HG03571 (cell line): ENCODE measurements around the gene CAMTA1.

ENCODE experiments used
- ATAC-seq: cut with Tn5 transposase; IDR thresholded peaks from one replicate; pipeline ENCODE4 v1.9.1; 2021; ENCODE audit not compliant: unreplicated experiment

The CAMTA1 gene

DNA sequence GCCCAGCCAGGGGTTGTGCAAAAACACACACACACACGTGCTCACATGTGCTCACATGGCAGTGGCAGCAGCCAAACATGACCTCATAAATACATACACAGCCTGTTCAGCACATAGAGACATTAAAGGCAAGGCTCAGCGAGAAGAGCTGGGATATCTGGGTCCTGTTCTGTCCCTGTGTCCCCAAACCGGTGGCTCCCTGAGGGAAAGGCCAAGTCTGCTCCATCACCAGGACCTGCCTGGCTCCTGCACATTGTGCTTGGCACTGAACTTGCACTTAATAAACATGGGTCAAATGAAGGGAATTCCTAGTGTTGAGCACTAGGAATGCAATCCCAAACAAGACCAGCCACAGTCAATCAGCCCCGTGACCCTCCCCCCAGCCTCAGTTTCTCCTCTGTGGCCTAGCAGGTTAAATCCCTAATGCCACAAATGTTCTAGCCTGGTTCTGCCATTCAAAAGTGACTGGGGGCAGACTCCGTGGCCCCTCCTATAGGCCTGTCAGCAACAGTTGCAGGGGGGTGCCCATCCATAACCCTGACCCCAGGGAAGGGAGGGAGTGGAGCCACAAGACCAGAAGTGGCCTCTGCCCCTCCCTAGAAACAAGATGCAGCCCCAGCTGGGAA is 825.0 kb downstream of the CAMTA1 start:
- no peak for ATAC-seq

- no peak for ATAC-seq
These were observed 825.7 kb downstream of the CAMTA1 start for GRCh38 chr1:7610936-7611335.

GRCh38 chr1:7611421-7612010 is 826.3 kb downstream of the CAMTA1 start:
- ATAC-seq, result no peak

DNA sequence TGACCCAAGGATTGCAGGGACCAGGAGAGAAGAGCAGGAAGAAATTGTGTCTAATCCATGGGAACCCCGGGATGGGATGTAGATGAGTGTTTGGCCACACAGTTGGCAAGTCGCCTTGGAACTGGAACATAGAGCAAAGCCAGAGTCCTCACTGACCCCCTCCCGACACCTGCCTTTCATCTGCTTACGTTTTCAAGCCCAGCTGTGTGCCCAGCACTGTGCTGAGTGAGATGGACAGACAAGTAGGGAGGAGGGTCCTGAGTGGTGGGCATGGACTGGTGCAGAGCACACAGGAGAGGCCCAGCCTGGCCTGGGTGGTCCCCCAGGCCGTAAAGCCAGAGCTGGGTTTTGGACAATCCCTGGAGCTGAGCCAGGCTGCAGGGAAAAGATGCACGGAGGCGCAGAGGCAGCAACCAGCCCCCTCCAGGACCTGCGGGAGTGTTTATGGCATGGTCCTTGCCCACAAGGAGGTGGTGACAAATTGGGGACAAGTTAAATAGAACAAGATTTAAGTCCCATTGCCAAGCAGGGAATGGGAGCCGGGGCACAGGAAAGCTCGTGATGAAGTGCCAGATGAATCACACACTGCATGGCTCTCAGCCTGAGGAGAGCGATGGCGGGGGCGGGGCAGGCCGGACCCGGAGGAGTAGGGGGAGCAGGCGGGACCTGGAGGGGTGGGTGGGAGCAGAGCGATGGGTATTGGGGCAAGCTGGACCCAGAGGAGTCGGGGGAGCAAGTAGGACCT is 828.0 kb downstream of the CAMTA1 start:
- ATAC-seq, result no peak

- ATAC-seq, result no peak
These were observed 828.6 kb downstream of the CAMTA1 start for GRCh38 chr1:7613851-7614205.

DNA sequence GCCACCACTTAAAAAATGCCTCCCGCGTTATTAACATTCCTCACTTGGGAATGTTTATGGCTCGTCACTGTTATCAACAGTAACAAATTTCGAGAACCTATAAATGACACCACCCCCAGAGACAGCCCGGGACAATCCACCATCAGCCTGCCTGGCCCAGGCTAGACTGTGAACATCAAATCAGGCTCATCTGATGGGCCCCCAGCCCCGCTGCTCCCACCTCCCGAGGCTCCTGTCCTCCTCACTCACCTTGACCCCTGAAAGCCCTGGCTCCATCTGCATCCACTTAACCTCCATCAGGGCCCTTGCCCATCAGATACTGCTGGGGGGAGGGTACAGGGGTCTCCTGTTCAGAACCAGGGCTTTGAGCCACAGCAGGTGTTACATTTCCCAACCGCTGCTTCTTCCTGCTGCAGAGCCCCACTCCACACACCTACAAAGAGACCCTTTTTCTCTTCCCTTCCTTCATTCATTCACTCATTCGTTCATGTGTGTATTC is 829.4 kb downstream of the CAMTA1 start:
- ATAC-seq, result no peak

DNA sequence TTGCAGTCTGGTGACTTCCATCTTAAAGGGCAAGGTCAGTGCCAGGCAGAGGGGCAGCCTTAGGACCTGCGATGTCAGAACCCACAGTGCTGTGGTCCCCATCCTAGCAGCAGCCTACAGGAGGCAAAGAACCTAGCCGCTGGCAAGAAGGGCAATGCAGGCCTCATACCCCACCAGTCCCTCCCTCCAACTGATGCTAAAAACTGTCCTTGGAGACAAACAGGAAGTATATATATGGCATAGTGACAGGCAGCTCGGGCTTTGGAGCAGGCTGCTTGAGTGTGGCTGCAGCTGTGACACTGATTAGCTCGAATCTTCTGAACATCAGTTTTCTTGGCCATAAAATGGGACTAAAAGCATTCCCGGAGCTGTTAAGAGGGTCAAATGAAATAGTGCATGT is 829.9 kb downstream of the CAMTA1 start:
- ATAC-seq, result no peak

DNA sequence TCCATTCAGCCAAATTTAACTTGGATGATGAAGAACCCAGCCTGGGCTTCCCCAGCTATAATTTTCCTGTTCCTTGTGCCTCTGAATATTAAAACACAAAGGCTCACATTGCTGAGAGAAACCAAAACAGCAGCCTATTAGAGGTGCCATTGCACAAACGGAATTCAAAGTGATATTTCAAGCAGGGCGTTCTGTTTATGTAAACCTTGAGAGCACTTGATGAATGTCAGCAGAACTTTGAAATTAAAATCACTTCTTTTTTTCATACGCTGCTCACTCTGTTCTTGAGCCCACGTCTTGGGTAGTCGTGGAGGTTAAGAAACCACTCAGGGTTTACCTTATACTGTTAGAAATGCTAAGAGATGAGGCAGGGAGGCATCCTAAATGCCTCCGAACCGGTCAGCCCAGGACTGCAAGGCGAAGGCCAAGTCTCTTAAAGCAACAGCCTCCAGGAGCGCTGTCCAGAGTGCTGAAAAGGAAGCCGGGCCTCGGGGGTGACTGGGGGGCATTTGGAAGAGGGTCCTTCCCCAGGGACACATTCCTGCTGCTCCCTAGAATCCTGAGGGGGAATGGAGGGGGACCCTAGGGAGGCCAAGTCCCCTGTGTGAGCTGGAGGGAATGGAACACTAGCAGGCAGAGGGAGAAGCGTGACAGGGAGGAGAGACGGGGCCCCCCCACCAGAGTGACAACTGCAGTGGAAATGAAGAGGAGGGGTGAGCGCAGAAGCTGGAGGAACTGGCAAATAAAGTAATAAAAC is 831.0 kb downstream of the CAMTA1 start:
- no peak for ATAC-seq

DNA sequence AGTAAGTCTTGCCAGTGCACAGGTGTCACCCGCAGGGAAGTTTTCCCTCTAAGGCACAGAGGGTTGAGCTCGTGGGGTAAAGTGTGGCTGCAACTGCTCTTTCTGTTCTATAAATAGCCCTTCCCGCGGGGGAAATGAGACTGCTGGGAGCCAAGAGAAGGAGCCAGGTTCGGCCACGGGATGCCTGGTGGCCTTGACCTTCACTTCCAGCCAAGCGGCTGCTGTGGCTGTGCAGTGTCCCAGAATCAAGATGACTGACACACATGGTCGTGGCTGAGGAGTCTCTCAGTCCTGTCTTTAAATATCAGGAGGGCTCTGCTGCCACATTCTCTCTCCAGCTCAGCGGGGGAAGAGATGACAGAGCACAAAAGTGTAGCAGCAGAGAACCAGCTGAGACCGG is 831.7 kb downstream of the CAMTA1 start:
- ATAC-seq, result no peak

DNA sequence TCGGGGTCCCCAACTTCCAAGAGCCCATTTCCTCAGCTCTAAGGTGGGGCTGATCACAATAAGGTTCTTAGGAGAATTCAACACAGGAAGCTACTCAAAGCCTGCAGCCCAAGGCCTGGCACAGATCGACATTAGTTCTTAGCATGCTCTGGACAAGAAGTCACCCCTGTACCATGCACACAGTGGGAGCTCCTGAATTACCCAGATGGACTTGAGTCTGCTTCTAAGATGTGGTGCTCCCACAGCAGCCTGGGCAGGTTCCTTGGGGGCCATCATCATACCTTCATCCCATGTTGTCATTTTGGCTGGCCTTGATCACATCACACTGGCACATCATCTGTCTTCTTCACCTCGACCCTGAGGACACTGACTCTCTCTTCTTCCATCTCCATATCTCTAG is 832.6 kb downstream of the CAMTA1 start:
- no peak for ATAC-seq

GRCh38 chr1:7620196-7620595 is 834.9 kb downstream of the CAMTA1 start:
- ATAC-seq, result no peak

- no peak for ATAC-seq
These were observed 836.3 kb downstream of the CAMTA1 start for GRCh38 chr1:7621334-7622219.

GRCh38 chr1:7623842-7624241 is 838.6 kb downstream of the CAMTA1 start:
- ATAC-seq, result no peak

DNA sequence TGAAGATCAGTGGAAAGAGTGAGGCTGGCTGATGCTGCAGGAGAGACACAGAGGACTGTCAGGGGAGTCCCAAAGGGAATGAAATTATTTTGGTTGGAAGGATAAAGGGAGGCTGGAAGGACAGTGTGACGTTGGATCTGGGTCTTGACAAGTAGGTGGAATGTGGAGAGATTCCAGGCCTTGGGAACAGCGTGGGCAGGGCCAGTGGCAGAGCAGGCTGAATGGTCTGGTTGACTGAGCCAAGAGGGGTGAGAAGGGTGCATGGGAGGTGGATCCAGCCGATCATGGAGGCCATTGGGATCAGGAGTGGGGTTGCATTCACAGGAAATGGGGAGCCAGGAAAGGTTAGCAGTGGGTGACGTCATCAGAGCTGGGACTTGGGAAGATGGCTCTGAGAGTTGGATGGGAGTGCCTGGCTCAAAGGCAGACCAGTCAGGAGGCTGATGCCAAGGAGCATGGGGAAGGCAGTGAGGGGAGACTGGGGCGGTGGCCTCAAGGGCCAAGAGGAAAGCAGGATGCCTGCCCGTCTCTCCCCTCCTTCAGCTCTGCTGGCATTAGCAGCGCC is 839.6 kb downstream of the CAMTA1 start:
- ATAC-seq, result no peak

GRCh38 chr1:7625401-7625800 is 840.1 kb downstream of the CAMTA1 start:
- no peak for ATAC-seq

DNA sequence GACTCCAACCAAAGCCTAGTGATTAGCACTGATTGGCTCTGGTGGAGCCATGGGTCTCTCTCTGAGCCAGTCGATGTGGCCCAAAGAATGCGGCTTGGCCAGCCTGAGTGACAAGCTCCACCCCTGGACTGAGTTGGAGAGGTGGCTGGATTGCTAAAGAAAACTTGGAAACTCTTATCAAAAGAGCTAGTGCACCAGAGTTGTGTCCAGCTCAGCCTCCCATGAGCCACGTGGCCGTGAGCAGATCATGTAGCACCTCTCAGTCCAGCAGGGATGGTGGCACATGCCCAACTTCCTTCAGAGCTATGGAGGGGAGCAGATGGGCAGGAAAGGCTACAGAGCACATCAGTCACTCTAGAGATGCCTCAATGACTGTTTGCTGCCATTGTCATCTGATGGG is 843.0 kb downstream of the CAMTA1 start:
- no peak for ATAC-seq

GRCh38 chr1:7629011-7629410 is 843.8 kb downstream of the CAMTA1 start:
- no peak for ATAC-seq

DNA sequence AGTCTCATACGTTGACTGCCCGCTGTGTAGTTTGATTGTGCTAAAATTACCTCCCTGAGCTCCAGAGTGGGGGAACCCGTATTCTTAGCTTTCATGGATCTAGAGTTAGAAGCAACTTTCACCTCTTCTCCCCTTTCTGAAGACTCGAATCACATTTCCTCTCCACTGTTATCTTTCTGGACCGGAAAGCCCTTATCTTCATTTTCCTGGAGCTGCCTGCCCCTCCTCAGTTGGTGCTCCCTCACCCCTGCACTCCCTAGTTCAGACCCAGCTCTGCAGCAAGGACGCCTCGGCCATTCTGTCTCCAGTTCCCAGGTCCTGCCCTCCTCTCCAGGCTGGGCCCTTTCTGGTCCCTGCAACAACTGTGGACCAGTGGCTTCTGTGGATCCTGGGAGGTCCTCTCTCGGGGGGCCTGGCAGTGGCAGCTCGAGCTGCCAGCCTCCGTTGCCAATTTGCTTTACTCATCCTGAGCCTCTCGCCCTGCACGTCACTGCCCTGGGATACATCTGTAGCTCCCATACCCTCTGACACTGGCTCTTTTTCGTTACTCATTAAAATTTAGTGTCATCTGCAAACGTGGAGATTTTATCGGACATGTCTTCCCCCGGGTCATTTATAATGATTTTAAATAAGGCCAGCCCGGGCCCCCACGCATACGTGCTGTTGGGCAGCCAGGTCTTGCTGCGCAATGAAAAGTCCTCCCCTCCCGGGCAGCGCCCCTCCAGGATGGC is 844.4 kb downstream of the CAMTA1 start:
- no peak for ATAC-seq

GRCh38 chr1:7630378-7630777 is 845.1 kb downstream of the CAMTA1 start:
- no peak for ATAC-seq

DNA sequence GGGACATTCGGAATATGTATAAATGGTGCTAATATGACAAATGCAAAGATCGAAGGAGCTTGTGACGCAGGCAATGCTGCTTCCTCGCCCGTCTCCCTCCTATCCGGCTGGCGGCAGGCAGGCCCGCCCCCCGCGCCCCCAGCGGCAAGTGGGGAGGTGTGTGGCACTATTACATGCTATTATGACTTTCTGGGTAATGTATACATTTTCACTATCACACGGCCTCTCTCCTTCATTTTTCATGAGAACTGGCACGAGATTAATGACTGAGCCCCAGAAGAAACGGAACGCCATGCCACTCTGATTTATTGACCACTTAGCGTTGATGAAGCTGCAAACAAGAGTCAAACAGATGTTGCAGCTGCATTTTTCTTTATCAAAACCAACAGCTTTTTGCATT is 846.9 kb downstream of the CAMTA1 start:
- no peak for ATAC-seq
